HTR-8/SVneo (cell line): ENCODE results near the gene CFAP45.

Source experiments
- DNase-seq: peaks from one replicate; pipeline ENCODE4 v3.0.0; 2011; ENCODE audit warnings: low spot score, mixed read lengths; ENCODE audit not compliant: insufficient read length
- FAIRE-seq: peaks from 2 replicates; lab custom pipeline; 2011; peaks lifted over from hg19 to GRCh38; lab: Jason Lieb, UNC

CFAP45 gene

DNA sequence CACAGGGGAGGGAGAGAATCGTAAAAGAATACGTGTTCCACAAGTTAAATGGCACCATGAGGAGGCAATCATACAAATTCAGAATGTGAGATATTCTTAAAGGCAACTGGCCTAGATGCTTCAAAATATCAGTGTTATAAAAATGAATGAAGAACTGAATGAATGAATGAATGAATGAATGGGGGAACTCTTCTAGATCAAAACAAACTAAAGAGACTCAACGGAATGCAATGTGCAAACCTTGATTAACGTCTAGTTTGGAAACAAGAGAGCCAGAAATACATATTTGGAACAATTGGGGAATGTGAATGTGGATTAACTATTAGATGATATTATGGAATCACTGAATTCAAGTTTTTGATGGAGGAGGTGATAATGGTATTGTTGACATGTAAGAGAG lies 16.8 kb downstream of the CFAP45 start:
- no peak for FAIRE-seq
- DNase-seq: no peak

- FAIRE-seq: no peak
Observed at GRCh38 chr1:159882527-159882862, 17.5 kb downstream of the CFAP45 start.

GRCh38 chr1:159881622-159882526 lies 18.1 kb downstream of the CFAP45 start:
- FAIRE-seq (peak; percentile 38), DNase-seq (peak; percentile 69)

More at GRCh38 chr1:159882527-159882862, 17.5 kb downstream of the CFAP45 start:
- no peak for DNase-seq

DNA sequence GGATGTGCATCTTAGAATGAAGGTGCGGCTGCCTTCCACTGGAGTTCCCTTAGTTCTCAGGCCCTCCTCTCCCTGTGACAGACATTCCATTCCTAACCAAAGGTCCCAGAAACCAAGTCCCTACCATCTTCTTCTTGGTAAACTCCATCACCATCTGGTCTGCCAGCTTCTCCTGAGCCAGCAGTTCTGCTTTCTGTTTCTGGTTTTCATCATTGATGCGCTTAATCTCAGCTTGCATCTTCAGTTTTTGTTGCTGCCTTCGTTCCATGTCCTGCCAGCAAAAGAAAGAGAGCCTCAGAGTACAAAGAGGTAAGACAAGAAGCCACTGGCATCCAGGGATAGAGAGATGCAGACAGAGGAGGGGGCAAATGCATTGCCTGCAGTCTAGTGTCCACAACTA lies 19.5 kb downstream of the CFAP45 start:
- FAIRE-seq (no peak), DNase-seq (no peak)

- FAIRE-seq (no peak), DNase-seq (peak; percentile 19)
Observed at GRCh38 chr1:159879977-159880376, 20.0 kb downstream of the CFAP45 start.

GRCh38 chr1:159879136-159879535 lies 20.8 kb downstream of the CFAP45 start:
- DNase-seq (no peak), FAIRE-seq (no peak)

GRCh38 chr1:159877695-159878444 lies 22.1 kb downstream of the CFAP45 start:
- DNase-seq (no peak), FAIRE-seq (no peak)

DNA sequence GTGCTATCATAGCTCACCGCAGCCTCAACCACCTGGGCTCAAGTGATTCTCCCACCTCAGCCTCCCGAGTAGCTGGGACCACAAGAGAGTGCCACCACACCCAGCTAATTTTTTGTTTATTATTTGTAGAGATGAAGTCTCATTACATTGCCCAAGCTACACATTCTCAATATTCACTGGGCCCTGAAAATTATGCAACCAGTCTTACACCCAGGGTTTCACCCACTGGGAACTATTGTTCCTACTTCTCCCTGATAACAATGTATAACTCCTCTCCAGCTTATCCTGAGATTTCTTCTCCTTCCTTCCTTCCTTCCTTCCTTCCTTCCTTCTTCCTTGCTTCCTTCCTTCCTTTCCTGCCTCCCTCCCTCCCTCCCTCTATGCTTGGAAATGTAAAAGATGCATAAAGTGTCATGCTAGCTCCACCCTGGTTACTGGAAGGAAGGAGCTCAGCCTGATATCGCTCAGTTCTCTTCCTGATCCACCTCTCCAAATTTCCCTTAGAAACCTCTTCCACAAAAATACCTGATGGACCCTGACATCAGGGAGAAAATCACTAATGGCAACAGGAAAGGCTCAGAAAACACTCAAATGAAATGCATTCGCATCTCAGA lies 26.3 kb downstream of the CFAP45 start:
- FAIRE-seq (no peak), DNase-seq (no peak)

GRCh38 chr1:159872891-159873290 lies 27.1 kb downstream of the CFAP45 start:
- FAIRE-seq: no peak
- no peak for DNase-seq

- DNase-seq: no peak
- FAIRE-seq: no peak
Observed at GRCh38 chr1:159870704-159871103, 29.3 kb downstream of the CFAP45 start.

GRCh38 chr1:159869607-159870006 lies 30.4 kb downstream of the CFAP45 start:
- no peak for DNase-seq
- no peak for FAIRE-seq

- DNase-seq: no peak
- no peak for FAIRE-seq
Observed at GRCh38 chr1:159869173-159869572, 30.8 kb downstream of the CFAP45 start.

DNA sequence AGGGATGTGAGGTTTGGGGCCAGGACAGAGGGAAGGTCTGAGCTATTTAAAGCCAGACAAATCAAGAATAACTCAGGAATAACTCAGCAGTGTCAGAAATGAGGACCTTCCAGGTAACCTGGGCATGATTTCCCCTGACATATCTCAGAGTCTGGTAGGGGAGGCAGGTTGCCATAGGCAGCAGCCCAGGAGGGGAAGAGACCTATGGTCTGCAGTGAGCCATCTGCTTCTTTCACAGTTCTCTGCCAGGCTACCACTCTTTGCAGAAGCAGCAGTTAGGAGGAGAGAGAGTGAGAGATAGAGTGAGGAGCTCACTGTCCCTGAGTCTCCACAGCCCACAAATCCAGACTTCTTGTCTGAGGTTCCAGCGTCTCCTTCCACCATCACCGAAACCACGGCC lies 31.2 kb downstream of the CFAP45 start:
- DNase-seq: no peak
- FAIRE-seq: no peak

- DNase-seq (no peak), FAIRE-seq (no peak)
Observed at GRCh38 chr1:159867664-159868026, 32.3 kb downstream of the CFAP45 start.

DNA sequence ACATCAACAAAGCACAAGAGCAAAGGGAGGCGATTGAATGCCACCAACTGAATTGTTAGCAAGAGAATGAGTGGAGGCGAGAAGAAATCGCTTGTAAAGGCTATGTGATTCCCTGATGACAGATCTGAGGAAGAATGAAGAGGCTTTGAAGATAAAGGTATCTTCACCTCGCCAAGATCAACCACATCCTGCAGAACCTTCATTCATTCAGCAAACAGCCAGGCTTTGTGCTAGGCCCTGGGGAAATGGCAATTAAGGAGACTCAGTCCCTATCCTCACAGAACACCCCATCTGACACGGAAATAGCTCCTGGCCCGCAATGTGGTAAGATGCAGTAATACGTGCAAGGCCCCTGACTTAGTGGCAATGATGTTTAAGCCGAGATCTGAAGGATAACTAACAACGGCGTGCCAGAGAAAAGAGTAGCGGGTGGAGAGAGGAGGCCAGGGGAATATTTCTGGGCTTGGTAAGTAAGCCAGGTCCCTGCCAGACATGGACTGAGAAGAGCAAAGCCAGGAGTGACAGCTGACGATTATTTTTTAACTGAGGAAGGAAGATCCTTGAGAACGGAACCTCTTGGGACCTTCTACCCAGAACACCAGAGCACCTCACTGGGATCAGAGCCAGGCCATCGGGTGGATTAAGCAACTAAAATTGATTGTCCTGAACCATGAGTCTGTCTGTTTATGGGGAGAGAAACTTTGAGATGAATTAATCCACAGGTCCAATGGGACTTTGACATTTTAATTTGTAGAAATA lies 32.9 kb downstream of the CFAP45 start:
- FAIRE-seq (no peak), DNase-seq (no peak)

DNA sequence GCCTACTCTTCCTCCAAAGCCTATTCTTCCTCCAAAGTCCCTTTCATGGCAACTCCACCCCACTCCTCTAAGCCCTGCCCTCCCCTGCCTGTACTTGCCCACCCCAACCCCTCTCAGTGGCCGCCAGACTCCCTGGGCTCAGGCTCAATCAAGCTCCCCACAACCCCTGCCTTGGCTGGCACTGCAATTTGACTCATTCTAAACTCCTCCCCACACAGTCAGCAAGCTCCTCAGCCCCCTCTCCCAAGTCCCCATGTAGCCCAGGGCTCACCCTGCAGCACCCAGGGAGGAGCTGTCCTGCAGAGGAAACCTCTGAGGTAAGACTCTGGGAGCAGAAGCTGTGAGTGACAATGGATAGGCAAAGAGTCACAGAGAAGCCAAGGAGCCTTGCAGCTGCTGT lies 33.9 kb downstream of the CFAP45 start:
- no peak for DNase-seq
- FAIRE-seq: no peak

- DNase-seq (no peak), FAIRE-seq (no peak)
Observed at GRCh38 chr1:159864262-159864661, 35.7 kb downstream of the CFAP45 start.

DNA sequence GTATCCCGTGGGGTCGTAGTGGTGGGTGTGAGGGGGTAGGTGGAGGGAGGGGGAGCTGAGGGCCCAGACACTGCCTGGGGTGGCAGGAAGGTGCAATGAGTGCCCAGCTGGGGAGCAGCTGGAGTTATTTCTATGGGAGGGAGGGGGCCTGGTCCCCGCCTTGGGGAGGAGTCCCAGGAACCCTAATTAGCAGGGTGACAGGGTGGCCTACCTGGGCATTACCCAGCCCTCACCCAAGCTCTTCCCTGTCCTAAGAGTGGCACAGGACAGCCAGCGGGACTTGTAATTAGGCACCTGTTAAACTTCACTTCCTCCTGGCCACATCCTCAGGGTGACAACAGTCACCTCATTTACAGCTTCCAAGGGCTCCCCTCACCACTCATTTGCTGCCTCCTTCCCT lies 37.4 kb downstream of the CFAP45 start, which contains the start of gene VSIG8:
Gene VSIG8 (minus strand): TSS at position 101 of the 400 bp plus-strand sequence. CDS start 136 bp downstream, outside the sequence.
- DNase-seq (no peak), FAIRE-seq (no peak)

DNA sequence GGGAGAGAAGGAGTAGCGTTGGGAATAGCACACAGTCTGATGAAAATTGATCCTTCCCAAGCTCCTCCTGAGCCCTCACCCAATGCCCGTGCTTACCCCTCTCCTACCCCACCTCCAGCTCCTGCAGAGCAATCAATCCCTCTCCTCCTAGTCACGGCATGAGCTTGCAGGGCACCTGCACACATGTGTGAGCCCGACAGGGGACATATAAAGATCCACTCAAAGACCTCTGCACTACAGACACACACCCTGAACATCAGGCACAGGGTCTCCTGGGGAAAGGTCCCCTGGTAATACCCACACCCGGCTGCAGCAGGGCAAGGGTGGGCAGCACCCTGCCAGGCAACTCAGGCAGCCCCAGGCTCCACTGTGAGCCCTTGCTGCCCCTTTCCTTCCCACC lies 37.9 kb downstream of the CFAP45 start:
- DNase-seq (no peak), FAIRE-seq (no peak)

DNA sequence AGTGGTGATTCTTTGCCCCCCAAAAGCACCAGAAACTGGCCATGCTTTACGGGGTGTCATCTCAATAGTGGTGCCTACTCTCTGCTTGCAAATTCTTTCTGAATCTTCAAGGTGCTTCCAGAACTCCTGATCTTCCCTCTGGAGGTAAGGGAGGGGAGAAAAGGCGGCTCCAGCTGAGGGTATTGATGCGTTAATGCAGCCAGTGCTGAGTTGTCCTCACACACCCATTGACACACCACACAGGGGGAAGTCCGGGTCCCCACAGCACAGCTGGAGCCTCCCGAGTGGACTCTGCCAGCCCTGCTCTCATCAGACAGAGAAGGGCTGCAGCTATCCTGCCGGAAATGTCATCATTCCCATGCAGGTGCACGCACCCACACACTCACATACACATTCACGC lies 38.7 kb downstream of the CFAP45 start:
- DNase-seq (no peak), FAIRE-seq (no peak)
